Measurements from ENCODE around the gene OPCML. TPM values are rescaled to one million over a fixed set of nuclear protein-coding genes. Genes with fewer than 3 reads are reported as not detected.

Gene OPCML
- total RNA-seq, 1 donor from 2014 or later: 4.6 TPM

DNA sequence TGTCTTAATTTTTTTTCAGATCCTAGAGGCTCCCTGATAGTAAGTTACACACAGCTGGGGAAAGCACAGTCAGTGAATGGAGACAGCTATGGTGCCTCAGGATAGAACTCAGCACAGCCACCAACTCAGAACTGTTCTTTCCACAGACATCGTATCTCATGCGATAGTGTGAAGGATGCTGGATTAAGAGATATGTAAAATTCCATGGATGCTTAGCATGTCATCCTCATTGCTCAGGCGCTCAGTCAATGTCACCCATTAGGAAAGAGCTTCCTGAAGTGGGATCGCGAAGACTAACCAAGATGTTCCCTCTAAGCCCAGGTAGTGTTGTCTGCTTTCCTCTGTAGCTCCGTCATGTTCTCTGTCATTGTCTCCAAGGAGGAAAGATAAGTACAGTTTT, 1000.4 kb downstream of the OPCML start:
- Mint-ChIP-seq H3K36me3 (no peaks in the 10 kb centered on the region), H3K4me1 (ENCODE audit: unreplicated experiment) (no peaks in the 10 kb centered on the region), H3K9me3 (no peaks in the 10 kb centered on the region), H3K27me3 (peaks cover 3% of the 10 kb centered on the region), H3K4me3 (peak overlapping the region; percentile 35), H3K27ac (peak overlapping the region; percentile 80)
- no peak for DNase-seq (ENCODE audit: extremely low spot score, unreplicated experiment)
- TF ChIP-seq, protein P1, sequence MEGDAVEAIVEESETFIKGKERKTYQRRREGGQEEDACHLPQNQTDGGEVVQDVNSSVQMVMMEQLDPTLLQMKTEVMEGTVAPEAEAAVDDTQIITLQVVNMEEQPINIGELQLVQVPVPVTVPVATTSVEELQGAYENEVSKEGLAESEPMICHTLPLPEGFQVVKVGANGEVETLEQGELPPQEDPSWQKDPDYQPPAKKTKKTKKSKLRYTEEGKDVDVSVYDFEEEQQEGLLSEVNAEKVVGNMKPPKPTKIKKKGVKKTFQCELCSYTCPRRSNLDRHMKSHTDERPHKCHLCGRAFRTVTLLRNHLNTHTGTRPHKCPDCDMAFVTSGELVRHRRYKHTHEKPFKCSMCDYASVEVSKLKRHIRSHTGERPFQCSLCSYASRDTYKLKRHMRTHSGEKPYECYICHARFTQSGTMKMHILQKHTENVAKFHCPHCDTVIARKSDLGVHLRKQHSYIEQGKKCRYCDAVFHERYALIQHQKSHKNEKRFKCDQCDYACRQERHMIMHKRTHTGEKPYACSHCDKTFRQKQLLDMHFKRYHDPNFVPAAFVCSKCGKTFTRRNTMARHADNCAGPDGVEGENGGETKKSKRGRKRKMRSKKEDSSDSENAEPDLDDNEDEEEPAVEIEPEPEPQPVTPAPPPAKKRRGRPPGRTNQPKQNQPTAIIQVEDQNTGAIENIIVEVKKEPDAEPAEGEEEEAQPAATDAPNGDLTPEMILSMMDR (conservative IDR thresholded peaks at IDR 0.05): no peak

DNA sequence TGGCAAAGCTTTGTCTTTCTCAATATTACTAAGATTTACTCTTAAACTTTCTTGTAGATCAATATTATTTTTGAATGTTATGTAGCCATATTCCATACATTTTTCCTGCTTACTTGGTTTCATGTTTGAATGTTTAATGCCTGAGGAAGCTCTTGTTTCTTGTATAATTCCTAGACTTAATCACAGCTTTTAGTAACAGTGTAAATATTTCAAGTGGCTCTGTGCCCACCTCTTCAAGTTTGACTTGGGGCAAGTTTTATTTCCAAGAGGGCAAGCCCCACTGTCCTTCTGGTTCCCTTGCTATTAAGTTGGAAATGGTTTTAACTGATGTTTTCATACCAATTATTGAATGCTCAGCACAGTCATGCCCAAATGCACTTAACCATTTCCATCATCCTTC, 1004.1 kb downstream of the OPCML start:
- Mint-ChIP-seq H3K4me1 (ENCODE audit: unreplicated experiment) (no peaks in the 10 kb centered on the region), H3K27me3 (peaks cover 3% of the 10 kb centered on the region)
- no peak for DNase-seq (ENCODE audit: extremely low spot score, unreplicated experiment)

DNA sequence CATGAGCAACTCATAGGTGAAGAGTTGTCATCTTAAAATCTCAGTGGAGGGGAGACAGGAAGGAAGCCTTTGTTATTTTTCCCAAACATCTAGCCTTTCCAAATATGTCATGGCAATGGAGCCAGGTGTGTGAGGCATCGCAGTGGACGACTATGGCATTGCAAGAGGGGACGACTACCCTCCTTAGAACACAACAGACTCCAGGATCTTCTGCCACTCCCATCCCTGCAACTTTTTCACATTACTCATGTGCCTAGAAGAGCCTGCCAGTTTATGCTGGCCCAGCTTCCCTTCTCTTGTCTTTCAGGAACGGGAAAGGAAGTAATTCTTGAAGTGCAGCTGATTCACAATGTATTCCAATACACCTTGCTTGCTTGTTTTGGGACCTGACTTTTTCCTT, 1008.4 kb downstream of the OPCML start:
- Mint-ChIP-seq H3K4me1 (ENCODE audit: unreplicated experiment) (no peaks in the 10 kb centered on the region), H3K4me3 (no peak overlapping the region), H3K36me3 (no peaks in the 10 kb centered on the region), H3K27me3 (no peaks in the 10 kb centered on the region), H3K9me3 (no peaks in the 10 kb centered on the region), H3K27ac (no peak overlapping the region)
- TF ChIP-seq, protein P1 (conservative IDR thresholded peaks at IDR 0.05): peak; percentile 31
- no peak for DNase-seq (ENCODE audit: extremely low spot score, unreplicated experiment)

More for the DNA sequence above, 1004.1 kb downstream of the OPCML start:
- no peak overlapping the region for H3K4me3 Mint-ChIP-seq
- H3K9me3 Mint-ChIP-seq: no peaks in the 10 kb centered on the region
- no peak overlapping the region for H3K27ac Mint-ChIP-seq
- TF ChIP-seq, protein P1 (conservative IDR thresholded peaks at IDR 0.05): no peak
- H3K36me3 Mint-ChIP-seq: no peaks in the 10 kb centered on the region

DNA sequence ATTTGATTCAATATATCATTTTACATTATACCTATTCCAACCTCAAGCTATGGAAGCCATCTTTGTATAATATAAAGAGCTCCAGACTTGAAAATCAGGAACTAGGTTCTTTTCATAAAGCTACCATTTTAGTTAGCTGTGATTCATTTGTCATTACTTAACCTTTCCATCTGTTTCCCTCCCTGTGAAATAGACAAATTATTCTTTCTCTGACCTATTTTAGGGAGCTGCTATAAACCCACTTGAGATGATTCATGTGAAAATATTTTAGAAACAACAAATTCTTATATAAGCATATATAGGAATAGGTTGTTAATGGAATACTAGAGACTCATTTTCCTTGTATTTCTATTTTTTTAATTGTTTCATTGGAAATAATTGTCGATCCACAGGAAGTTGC, 1012.1 kb downstream of the OPCML start:
- peaks cover 4% of the 10 kb centered on the region for H3K27me3 Mint-ChIP-seq
- H3K27ac Mint-ChIP-seq: no peak overlapping the region
- no peak for DNase-seq (ENCODE audit: extremely low spot score, unreplicated experiment)
- TF ChIP-seq, protein P1 (conservative IDR thresholded peaks at IDR 0.05): no peak
- H3K36me3 Mint-ChIP-seq: no peaks in the 10 kb centered on the region
- H3K4me3 Mint-ChIP-seq: no peak overlapping the region
- H3K9me3 Mint-ChIP-seq: no peaks in the 10 kb centered on the region
- no peaks in the 10 kb centered on the region for H3K4me1 Mint-ChIP-seq (ENCODE audit: unreplicated experiment)

DNA sequence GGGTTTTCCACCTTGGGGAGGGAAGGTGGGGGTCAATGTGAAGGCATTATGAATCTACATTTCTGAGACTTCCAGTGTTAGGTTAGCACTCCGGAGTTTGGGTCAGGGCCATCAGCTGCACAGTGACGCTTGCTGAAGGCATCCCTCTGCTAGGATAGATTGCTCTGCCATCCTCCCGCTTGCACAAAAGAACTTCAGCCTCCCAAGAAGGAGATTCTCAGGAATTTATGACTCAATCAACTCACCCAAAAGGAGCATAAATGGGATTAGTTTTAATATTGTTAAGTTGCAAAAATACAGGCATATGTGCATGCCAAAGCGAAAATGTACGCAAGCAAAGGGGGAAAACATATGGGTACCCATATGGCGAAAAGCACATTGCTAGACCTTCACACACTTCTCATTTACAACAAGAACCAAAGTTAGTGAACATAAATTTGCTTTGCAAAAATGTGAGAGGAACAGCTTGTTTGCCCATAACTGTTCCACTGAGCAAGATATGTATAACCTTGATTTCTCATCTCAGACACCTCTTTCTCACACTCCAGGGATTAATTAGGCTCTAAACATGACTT, 1013.0 kb downstream of the OPCML start:
- H3K27me3 Mint-ChIP-seq: peaks cover 10% of the 10 kb centered on the region

More for the DNA sequence above, 1013.0 kb downstream of the OPCML start:
- Mint-ChIP-seq H3K36me3 (no peaks in the 10 kb centered on the region), H3K4me3 (no peak overlapping the region), H3K27ac (no peak overlapping the region), H3K4me1 (ENCODE audit: unreplicated experiment) (no peaks in the 10 kb centered on the region), H3K9me3 (no peaks in the 10 kb centered on the region)
- TF ChIP-seq, protein P1 (conservative IDR thresholded peaks at IDR 0.05): no peak
- DNase-seq (ENCODE audit: extremely low spot score, unreplicated experiment): no peak

Data from type B pancreatic cell (in vitro differentiated cells).